B cell (primary cell): Measurements from ENCODE around the gene FUS.

Source experiments
- CTCF ChIP-seq: fragments of 200-600 bp; IDR thresholded peaks from one replicate; pipeline ENCODE4 v1.8.0; 2022; ENCODE audit warnings: antibody characterized with exemption, mild to moderate bottlenecking
- EZH2 ChIP-seq: IDR thresholded peaks from 2 replicates; pipeline ENCODE4 v1.6.1; 2012; ENCODE audit warnings: borderline replicate concordance, low read depth, mild to moderate bottlenecking, moderate library complexity, low read length; ENCODE audit not compliant: insufficient read depth, poor library complexity, severe bottlenecking

GRCh38 chr16:31149332-31149731, 30.6 kb upstream of the FUS start:
- no peak for TF ChIP-seq CTCF
- no peak for TF ChIP-seq EZH2
